Choroid plexus epithelial cell (primary cell): ENCODE data around the gene ADD3.
A peak's percentile ranks its signal among the peaks of the same experiment; 100 is the strongest.

Experiments used
- DNase-seq: peaks from one replicate; pipeline ENCODE4 v3.0.0-alpha.2; 2010; ENCODE audit warnings: low read depth
- H3K4me3 ChIP-seq: 2 replicates; pipeline ENCODE4 v1.5.1; 2011; ENCODE audit warnings: low read depth, mild to moderate bottlenecking, control low read depth, low read length, moderate library complexity
- TF ChIP-seq, protein P1 (sequence below): conservative IDR thresholded peaks from 2 replicates; pipeline ENCODE4 v1.5.1; 2011; ENCODE audit warnings: low read depth, mild to moderate bottlenecking, control low read depth, inconsistent platforms, low read length, moderate library complexity

The ADD3 gene, protein sequence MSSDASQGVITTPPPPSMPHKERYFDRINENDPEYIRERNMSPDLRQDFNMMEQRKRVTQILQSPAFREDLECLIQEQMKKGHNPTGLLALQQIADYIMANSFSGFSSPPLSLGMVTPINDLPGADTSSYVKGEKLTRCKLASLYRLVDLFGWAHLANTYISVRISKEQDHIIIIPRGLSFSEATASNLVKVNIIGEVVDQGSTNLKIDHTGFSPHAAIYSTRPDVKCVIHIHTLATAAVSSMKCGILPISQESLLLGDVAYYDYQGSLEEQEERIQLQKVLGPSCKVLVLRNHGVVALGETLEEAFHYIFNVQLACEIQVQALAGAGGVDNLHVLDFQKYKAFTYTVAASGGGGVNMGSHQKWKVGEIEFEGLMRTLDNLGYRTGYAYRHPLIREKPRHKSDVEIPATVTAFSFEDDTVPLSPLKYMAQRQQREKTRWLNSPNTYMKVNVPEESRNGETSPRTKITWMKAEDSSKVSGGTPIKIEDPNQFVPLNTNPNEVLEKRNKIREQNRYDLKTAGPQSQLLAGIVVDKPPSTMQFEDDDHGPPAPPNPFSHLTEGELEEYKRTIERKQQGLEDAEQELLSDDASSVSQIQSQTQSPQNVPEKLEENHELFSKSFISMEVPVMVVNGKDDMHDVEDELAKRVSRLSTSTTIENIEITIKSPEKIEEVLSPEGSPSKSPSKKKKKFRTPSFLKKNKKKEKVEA

DNA sequence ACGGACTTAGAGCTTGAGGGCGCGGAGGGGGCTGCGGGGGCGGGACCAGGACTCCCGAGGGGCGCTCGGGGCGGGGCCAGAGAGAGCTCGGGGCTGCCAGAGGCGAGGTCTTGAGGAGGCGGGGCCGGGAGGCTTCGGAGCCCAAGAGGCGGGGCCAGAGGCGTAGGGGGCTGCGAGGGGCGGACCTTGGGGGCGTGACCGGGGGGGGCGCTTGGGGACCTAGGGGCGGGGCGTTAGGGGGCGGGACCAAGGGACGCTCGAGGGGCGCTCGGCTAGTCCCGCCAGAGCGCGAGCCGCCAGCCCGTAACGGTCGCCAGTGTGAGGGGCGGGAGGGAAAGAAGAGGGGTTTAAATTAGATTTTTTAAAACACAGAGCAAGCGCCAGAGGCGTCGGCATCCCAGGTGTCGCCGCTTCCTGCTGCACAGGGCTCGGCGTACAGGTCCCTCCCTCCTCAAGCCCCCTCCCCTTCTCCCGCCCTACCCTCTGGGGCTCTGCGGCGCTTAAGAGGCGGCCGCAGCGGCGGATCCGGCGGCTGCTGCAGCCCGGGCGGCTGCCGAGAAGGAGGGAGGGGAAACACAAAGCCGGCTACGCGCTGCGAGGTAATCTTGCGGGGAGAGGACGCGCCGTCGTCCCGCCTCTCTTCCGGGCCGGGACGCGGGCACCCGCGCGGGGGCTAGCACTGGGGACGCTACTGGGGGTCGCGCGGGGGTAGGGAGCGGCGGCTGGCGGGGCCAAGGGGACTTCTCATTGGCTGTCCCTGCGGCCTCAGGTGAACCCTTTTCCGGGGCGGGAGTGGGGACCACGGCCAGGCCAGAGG, at the start of gene ADD3:
TSS of gene ADD3 (plus strand) at position 284 of the 817 bp plus-strand sequence. CDS start 92,670 bp downstream, outside the sequence.
- TF ChIP-seq, protein P1, sequence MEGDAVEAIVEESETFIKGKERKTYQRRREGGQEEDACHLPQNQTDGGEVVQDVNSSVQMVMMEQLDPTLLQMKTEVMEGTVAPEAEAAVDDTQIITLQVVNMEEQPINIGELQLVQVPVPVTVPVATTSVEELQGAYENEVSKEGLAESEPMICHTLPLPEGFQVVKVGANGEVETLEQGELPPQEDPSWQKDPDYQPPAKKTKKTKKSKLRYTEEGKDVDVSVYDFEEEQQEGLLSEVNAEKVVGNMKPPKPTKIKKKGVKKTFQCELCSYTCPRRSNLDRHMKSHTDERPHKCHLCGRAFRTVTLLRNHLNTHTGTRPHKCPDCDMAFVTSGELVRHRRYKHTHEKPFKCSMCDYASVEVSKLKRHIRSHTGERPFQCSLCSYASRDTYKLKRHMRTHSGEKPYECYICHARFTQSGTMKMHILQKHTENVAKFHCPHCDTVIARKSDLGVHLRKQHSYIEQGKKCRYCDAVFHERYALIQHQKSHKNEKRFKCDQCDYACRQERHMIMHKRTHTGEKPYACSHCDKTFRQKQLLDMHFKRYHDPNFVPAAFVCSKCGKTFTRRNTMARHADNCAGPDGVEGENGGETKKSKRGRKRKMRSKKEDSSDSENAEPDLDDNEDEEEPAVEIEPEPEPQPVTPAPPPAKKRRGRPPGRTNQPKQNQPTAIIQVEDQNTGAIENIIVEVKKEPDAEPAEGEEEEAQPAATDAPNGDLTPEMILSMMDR, result no peak
- peak within 1 kb of the TSS; percentile 82 for H3K4me3 ChIP-seq
- peak; percentile 96 for DNase-seq

DNA sequence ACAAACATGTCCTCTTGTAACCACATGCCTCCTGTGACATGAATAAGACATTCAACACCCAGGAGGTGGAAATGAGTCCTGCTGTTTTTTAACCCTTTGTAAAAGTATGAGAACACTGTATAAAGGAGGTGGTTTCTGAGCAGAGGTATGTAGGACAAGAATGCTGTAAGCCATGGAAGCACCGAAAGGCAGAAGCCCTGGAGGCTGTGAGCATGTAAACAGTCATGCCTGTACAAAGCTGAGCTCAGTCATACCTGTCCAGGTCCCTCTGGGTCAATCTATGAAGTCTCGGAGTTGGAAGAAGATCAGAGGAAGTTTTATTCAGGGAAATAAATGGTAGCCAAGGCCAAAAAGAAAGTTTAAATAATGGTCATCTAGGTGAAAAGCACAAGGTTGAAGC, 49.7 kb upstream of the ADD3 start:
- H3K4me3 ChIP-seq, result no peak overlapping the region
- DNase-seq, result no peak
- TF ChIP-seq, protein P1, result no peak

DNA sequence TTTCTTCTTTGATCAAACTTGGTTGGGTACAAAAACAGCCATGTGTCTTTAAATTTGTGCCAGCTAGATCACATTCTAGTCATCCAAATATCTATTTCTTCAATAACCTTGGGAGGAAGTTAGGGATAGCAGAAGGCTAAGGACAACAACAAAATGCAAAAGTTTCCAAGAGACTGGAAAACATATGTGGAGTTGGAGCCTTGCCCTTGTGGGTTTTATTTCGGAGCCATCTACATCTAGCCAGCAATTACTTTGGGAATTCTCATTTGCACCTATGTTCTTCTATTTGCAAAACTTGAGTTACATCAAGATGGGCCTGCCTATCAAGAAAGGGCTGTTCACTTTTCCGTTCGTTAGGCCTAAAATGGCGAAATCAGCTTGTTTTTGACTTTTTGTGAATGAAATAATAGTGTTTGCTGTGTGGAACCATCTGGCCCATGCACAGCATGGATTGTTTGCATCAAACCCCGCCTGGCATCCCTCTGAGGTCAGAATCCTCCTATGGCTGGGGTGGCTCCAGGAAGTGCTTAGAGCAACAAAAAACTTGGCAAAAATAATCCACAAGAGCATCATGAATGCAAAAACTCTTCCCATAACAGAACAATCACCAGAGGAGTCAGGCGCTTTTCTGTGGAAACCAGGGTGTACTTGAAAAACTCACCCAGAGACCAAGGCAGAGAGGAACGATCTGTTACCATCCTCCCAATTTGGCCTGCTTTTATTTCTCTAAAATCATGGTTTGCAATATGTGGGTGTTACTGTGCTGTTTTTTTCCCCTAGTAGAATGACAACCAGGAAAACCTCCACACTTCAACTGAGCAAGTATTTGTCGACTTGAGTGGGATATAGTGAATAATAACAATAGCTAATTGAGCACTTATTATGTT, 48.3 kb upstream of the ADD3 start:
- DNase-seq, result no peak
- TF ChIP-seq, protein P1, result no peak

DNA sequence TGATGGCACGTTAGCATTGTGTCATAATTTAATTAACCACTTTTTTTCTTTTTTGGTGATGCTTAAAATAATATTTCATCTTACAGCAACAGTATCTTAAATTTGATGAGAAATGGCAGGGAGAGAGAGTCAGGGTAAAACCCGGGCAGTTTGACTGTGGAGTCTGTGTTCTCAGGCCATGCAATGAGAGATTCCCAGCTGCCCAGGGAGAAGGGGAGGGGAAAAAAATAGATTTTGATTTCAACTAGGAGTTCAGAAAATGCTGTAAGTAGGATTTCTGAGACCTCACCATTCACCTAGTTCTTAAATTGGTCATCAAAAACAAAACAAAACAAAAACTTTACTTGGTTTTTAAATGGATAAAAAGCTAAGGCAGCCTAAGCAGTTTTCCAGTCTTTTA, 47.1 kb upstream of the ADD3 start:
- H3K4me3 ChIP-seq, result no peak overlapping the region
- TF ChIP-seq, protein P1, result no peak
- DNase-seq, result no peak

More for the DNA sequence above, 48.3 kb upstream of the ADD3 start:
- H3K4me3 ChIP-seq, result no peak overlapping the region

DNA sequence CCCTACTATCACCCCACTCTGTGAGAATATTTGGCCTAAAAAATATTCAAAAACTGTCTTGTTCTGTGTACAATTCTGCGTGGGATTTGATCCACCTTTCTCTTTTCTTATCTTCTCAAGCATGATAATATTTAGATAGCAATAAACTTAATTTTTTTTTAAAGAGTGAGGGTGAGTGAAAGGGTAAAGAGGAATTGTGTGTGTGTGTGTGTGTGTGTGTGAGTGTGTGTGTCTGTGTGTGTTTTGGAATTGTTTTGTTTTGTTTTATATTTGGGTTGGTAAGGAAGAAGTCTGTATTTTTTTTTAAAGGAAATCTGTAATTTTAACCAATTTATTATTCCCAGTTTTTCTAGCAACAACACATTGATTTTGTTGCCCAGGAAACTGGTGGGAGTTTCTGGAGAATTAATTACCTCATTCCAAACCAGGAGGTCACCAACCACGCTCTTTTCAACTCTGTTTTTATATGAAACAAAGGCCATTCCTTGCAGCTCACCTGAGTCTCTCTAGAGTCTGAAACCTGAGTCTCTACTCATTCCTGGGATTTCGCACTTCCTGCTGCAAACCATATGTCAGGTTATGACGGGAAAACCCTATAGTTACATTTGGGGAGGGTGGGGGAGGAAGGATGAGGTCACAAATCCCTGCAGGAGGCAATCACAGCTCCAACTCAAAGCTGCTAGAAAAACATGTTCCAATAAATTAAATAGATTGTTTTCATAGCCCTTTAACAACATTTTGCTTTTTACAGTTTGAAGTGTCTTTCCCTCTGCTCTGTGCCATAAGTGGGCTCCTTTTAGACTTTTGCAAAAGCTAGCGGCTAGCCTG, 46.4 kb upstream of the ADD3 start:
- TF ChIP-seq, protein P1, result no peak
- DNase-seq, result peak; percentile 62
- no peak overlapping the region for H3K4me3 ChIP-seq
